Mucosa of descending colon (tissue), 3 donors: ENCODE data around the gene QRSL1. TPM values are rescaled to one million over a fixed set of nuclear protein-coding genes. Genes with fewer than 3 reads are reported as not detected.

Experiments
- ATAC-seq: fragments of 200-7000 bp; cut with Tn5 transposase; one replicate; pipeline ENCODE4 v1.9.1; 2020; ENCODE audit warnings: mild to moderate bottlenecking, moderate library complexity
- DNase-seq, 3 donors: peaks; one replicate each; pipeline ENCODE4 v3.0.0-alpha.2; 2020
- H3K36me3 ChIP-seq: fragments of 200-600 bp; one replicate; pipeline ENCODE4 v1.8.0; 2021; ENCODE audit warnings: low read depth, mild to moderate bottlenecking
- H3K4me1 ChIP-seq: fragments of 200-600 bp; one replicate; pipeline ENCODE4 v1.8.0; 2021; ENCODE audit warnings: low read depth, mild to moderate bottlenecking
- H3K4me3 ChIP-seq: fragments of 200-600 bp; one replicate; pipeline ENCODE4 v1.8.0; 2021; ENCODE audit warnings: mild to moderate bottlenecking
- H3K9me3 ChIP-seq: fragments of 200-600 bp; one replicate; pipeline ENCODE4 v1.8.0; 2021; ENCODE audit warnings: mild to moderate bottlenecking
- intact Hi-C, 2 donors: fragments of 100-400 bp; cut with DNase I in 1 of 2; cut with micrococcal nuclease in 1 of 2; formaldehyde crosslinking; loops; one replicate each; pipeline versions ENCODE4 v1.11.0 to v1.11.1; 2022; cut with DNase I, micrococcal nuclease
- total RNA-seq, 3 donors: library from RNA; stranded (reverse); fragmentation: NEBNext Ultra II Directional in 2 of 3; extraction: Animal tissue kit (Norgen Biotek cat#: 25700) in 2 of 3; gene quantifications; one replicate each; pipeline versions ENCODE4 v1.2.1 to v1.2.4, GENCODE V29; 2021 to 2023
- TF ChIP-seq, protein P1 (sequence below): fragments of 200-600 bp; IDR thresholded peaks from one replicate; pipeline ENCODE4 v1.8.0; 2022; ENCODE audit warnings: antibody characterized with exemption, mild to moderate bottlenecking
- donor health status: DM: no; HTN: no; CAD: no; lungs with moderate emphysema.
- donor health status: DM: no; HTN: no; CAD: no.
- donor health status: DM: no; HTN: yes; CAD: no.

The QRSL1 gene
- total RNA-seq, 3 donors from 2014 or later, result 13.1 to 19.4 (median 15.2) TPM

DNA sequence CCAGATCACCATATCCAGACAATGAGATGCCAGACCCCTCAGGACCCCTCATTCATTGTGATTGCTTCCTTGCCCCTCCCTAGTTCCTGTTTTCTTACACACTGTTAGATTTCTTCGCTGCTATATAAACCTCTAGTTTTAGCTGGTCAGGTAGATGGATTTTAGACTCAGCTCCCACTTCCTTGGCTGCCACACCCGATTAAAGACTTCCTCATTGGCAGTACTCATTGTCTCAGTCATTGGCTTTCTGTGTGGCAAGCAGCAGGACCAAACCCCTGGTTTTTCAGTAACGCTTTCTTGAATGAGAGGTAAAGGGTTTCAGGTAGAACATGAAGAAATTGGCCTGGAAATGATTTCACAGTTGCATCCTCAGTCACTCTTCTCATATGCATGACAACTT lies 47.9 kb downstream of the QRSL1 start:
- DNase-seq, result peak in 1 of 3 donors; percentile 42
- intact Hi-C loops, result no loop called here

GRCh38 chr6:106684011-106684410 lies 54.6 kb downstream of the QRSL1 start:
- TF ChIP-seq, protein P1, sequence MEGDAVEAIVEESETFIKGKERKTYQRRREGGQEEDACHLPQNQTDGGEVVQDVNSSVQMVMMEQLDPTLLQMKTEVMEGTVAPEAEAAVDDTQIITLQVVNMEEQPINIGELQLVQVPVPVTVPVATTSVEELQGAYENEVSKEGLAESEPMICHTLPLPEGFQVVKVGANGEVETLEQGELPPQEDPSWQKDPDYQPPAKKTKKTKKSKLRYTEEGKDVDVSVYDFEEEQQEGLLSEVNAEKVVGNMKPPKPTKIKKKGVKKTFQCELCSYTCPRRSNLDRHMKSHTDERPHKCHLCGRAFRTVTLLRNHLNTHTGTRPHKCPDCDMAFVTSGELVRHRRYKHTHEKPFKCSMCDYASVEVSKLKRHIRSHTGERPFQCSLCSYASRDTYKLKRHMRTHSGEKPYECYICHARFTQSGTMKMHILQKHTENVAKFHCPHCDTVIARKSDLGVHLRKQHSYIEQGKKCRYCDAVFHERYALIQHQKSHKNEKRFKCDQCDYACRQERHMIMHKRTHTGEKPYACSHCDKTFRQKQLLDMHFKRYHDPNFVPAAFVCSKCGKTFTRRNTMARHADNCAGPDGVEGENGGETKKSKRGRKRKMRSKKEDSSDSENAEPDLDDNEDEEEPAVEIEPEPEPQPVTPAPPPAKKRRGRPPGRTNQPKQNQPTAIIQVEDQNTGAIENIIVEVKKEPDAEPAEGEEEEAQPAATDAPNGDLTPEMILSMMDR, result no peak
- no peaks in the 10 kb centered on the region for H3K4me1 ChIP-seq
- intact Hi-C loops, result no loop called here
- H3K4me3 ChIP-seq, result no peak overlapping the region
- H3K9me3 ChIP-seq, result no peaks in the 10 kb centered on the region
- DNase-seq (no peak), ATAC-seq (no peak)
- H3K36me3 ChIP-seq, result no peaks in the 10 kb centered on the region

More for the DNA sequence above, 47.9 kb downstream of the QRSL1 start:
- Histone ChIP-seq H3K4me1 (no peaks in the 10 kb centered on the region), H3K4me3 (no peak overlapping the region), H3K36me3 (no peaks in the 10 kb centered on the region), H3K9me3 (no peaks in the 10 kb centered on the region)
- TF ChIP-seq, protein P1, result no peak
- ATAC-seq, result peak; percentile 97

GRCh38 chr6:106685833-106686232 lies 56.5 kb downstream of the QRSL1 start:
- Histone ChIP-seq H3K9me3 (no peaks in the 10 kb centered on the region), H3K4me3 (no peak overlapping the region), H3K4me1 (no peaks in the 10 kb centered on the region), H3K36me3 (no peaks in the 10 kb centered on the region)
- DNase-seq (no peak), ATAC-seq (no peak)
- TF ChIP-seq, protein P1, result no peak
- intact Hi-C loops, result no loop called here

GRCh38 chr6:106688177-106688951 lies 59.0 kb downstream of the QRSL1 start:
- Histone ChIP-seq H3K4me3 (no peak overlapping the region), H3K4me1 (peaks cover 16% of the 10 kb centered on the region), H3K9me3 (no peaks in the 10 kb centered on the region), H3K36me3 (no peaks in the 10 kb centered on the region)
- ATAC-seq (peak; percentile 62), DNase-seq (no peak)
- TF ChIP-seq, protein P1, result no peak
- intact Hi-C loops, result no loop called here

GRCh38 chr6:106692112-106692818 lies 62.9 kb downstream of the QRSL1 start:
- peaks cover 16% of the 10 kb centered on the region for H3K4me1 ChIP-seq
- H3K36me3 ChIP-seq, result no peaks in the 10 kb centered on the region
- DNase-seq, result peak in 1 of 3 donors; percentile 43
- ATAC-seq, result peak; percentile 74
- H3K4me3 ChIP-seq, result no peak overlapping the region
- intact Hi-C loops, result no loop called here
- TF ChIP-seq, protein P1, result no peak
- no peaks in the 10 kb centered on the region for H3K9me3 ChIP-seq
